Stimulated activated CD8-positive, alpha-beta memory T cell treated with anti-CD3 and anti-CD28 coated beads, Interleukin-15, amount 100 ng/mL, for 1 hour (primary cell): ENCODE data around the gene USP28.
"Not testable (repeated sequence)": the region's sequence is repeated elsewhere in the genome, so short reads cannot be mapped to it uniquely, and the experiment has no call there.

Source experiments
- DNase-seq: peaks from one replicate; pipeline ENCODE4 v3.0.0-alpha.2; 2020; ENCODE audit warnings: low read depth

USP28 gene

GRCh38 chr11:113835306-113835705 is 40.1 kb downstream of the USP28 start:
- no peak for DNase-seq

- DNase-seq, result no peak
These were observed 42.2 kb downstream of the USP28 start for GRCh38 chr11:113833151-113833550.

- DNase-seq, result no peak
These were observed 44.1 kb downstream of the USP28 start for GRCh38 chr11:113831314-113831713.

GRCh38 chr11:113829751-113830150 is 45.6 kb downstream of the USP28 start:
- DNase-seq, result no peak

- no peak for DNase-seq
These were observed 47.2 kb downstream of the USP28 start for GRCh38 chr11:113828191-113828590.

GRCh38 chr11:113827477-113827876 is 47.9 kb downstream of the USP28 start:
- DNase-seq, result no peak

- no peak for DNase-seq
These were observed 56.9 kb downstream of the USP28 start for GRCh38 chr11:113818426-113818825.

GRCh38 chr11:113817626-113818025 is 57.7 kb downstream of the USP28 start:
- DNase-seq, result no peak

- DNase-seq, result no peak
These were observed 58.2 kb downstream of the USP28 start for GRCh38 chr11:113817162-113817561.

- DNase-seq, result no peak
These were observed 61.2 kb downstream of the USP28 start for GRCh38 chr11:113814181-113814580.

- DNase-seq, result no peak
These were observed 66.4 kb downstream of the USP28 start for GRCh38 chr11:113808931-113809330.

GRCh38 chr11:113806406-113806805 is 69.0 kb downstream of the USP28 start:
- no peak for DNase-seq

- no peak for DNase-seq
These were observed 69.7 kb downstream of the USP28 start for GRCh38 chr11:113805640-113806039.

GRCh38 chr11:113802621-113803020 is 72.8 kb downstream of the USP28 start:
- no peak for DNase-seq

GRCh38 chr11:113796663-113797259 is 78.6 kb downstream of the USP28 start:
- no peak for DNase-seq

GRCh38 chr11:113789675-113790320 is 85.6 kb downstream of the USP28 start:
- no peak for DNase-seq

GRCh38 chr11:113789016-113789415 is 86.4 kb downstream of the USP28 start:
- DNase-seq, result not testable (repeated sequence)

- DNase-seq, result no peak
These were observed 93.2 kb downstream of the USP28 start for GRCh38 chr11:113782134-113782533.

- DNase-seq, result no peak
These were observed 93.7 kb downstream of the USP28 start for GRCh38 chr11:113781682-113782081.

- no peak for DNase-seq
These were observed 95.9 kb downstream of the USP28 start, which contains the start of gene CLDN25 for GRCh38 chr11:113779496-113779895. CLDN25 (plus strand) TSS chr11:113779796; CDS start chr11:113779796, 0 bp downstream.

- no peak for DNase-seq
These were observed 97.1 kb downstream of the USP28 start for GRCh38 chr11:113778111-113778910.

GRCh38 chr11:113774174-113774503 is 101.2 kb downstream of the USP28 start:
- DNase-seq, result no peak
